Thoracic aorta (tissue), 2 donors: ENCODE results near the gene WDR18. TPM values are rescaled to one million over a fixed set of nuclear protein-coding genes. Genes with fewer than 3 reads are reported as not detected.

Experiments used
- ATAC-seq: fragments of 150-250 bp; one replicate; pipeline ENCODE4 v1.8.0; 2017; ENCODE audit warnings: low read depth; ENCODE audit not compliant: insufficient number of reproducible peaks, low FRiP score
- DNase-seq: peaks from one replicate; pipeline ENCODE4 v3.0.0-alpha.2; 2020; ENCODE audit warnings: low spot score
- H3K27ac ChIP-seq, 2 donors: fragments of 200-600 bp; sonication (generic); 1 replicate in 1 of 2; 2 replicates in 1 of 2; pipeline ENCODE4 v1.5.1; 2016; ENCODE audit warnings: mild to moderate bottlenecking in 2 of 2, moderate library complexity in 2 of 2
- H3K27me3 ChIP-seq: fragments of 200-600 bp; sonication (generic); replicated peaks from 2 replicates; pipeline ENCODE4 v1.6.0; 2016; ENCODE audit warnings: mild to moderate bottlenecking; ENCODE audit not compliant: insufficient read depth
- H3K36me3 ChIP-seq: fragments of 200-600 bp; sonication (generic); one replicate; pipeline ENCODE4 v1.5.1; 2016
- H3K4me1 ChIP-seq, 2 donors: fragments of 200-600 bp; sonication (generic); 1 replicate in 1 of 2; 2 replicates in 1 of 2; pipeline versions ENCODE4 v1.5.1 to v1.6.0; 2016; ENCODE audit warnings: low read depth in 2 of 2, mild to moderate bottlenecking in 1 of 2; ENCODE audit not compliant: control insufficient read depth in 1 of 2
- H3K4me3 ChIP-seq: fragments of 200-600 bp; sonication (generic); 2 replicates; pipeline ENCODE4 v1.5.1; 2016; ENCODE audit warnings: mild to moderate bottlenecking
- H3K9me3 ChIP-seq: fragments of 200-600 bp; sonication (generic); 2 replicates; pipeline ENCODE4 v1.5.1; 2016
- CTCF ChIP-seq: fragments of 200-600 bp; sonication (generic); IDR thresholded peaks from one replicate; pipeline ENCODE4 v1.5.1; 2019; ENCODE audit warnings: antibody characterized with exemption
- total RNA-seq, 2 donors: library from RNA; depleted of rRNA; stranded (reverse); fragments of >200 nt; gene quantifications; one replicate each; pipeline versions ENCODE4 v1.1.0 to v1.2.3, GENCODE V29; 2016

The WDR18 gene
- total RNA-seq, 2 donors from 2014 or later: 6.8 to 27.6 TPM

GRCh38 chr19:1009981-1010538, 25.9 kb downstream of the WDR18 start:
- Histone ChIP-seq H3K27ac (no peak overlapping the region), H3K9me3 (no peaks in the 10 kb centered on the region)

GRCh38 chr19:1010586-1011510, 26.7 kb downstream of the WDR18 start:
- no peak for DNase-seq
- H3K27ac ChIP-seq: no peak overlapping the region
- H3K36me3 ChIP-seq: peaks cover 45% of the 10 kb centered on the region

More at GRCh38 chr19:1009981-1010538, 25.9 kb downstream of the WDR18 start:
- Histone ChIP-seq H3K36me3 (peaks cover 45% of the 10 kb centered on the region), H3K27me3 (no peaks in the 10 kb centered on the region), H3K4me1 (no peaks in the 10 kb centered on the region), H3K4me3 (no peak overlapping the region)
- ATAC-seq: no peak
- DNase-seq: no peak
- no peak for TF ChIP-seq CTCF

GRCh38 chr19:1011831-1012333, 27.7 kb downstream of the WDR18 start:
- H3K27me3 ChIP-seq: no peaks in the 10 kb centered on the region
- no peaks in the 10 kb centered on the region for H3K9me3 ChIP-seq
- H3K27ac ChIP-seq: no peak overlapping the region
- TF ChIP-seq CTCF: no peak
- no peak for DNase-seq
- peaks cover 45% of the 10 kb centered on the region for H3K36me3 ChIP-seq
- H3K4me1 ChIP-seq: peaks cover 12 to 15% of the 10 kb centered on the region in 2 donors
- no peak for ATAC-seq
- H3K4me3 ChIP-seq: no peak overlapping the region

More at GRCh38 chr19:1010586-1011510, 26.7 kb downstream of the WDR18 start:
- peaks cover 2 to 4% of the 10 kb centered on the region in 2 donors for H3K4me1 ChIP-seq
- H3K27me3 ChIP-seq: no peaks in the 10 kb centered on the region
- TF ChIP-seq CTCF: no peak
- H3K9me3 ChIP-seq: no peaks in the 10 kb centered on the region
- no peak overlapping the region for H3K4me3 ChIP-seq
- no peak for ATAC-seq

GRCh38 chr19:1012334-1012733, 28.2 kb downstream of the WDR18 start:
- DNase-seq (no peak), ATAC-seq (no peak)
- no peak overlapping the region for H3K4me3 ChIP-seq
- H3K27me3 ChIP-seq: no peaks in the 10 kb centered on the region
- no peak overlapping the region for H3K27ac ChIP-seq
- H3K36me3 ChIP-seq: peaks cover 45% of the 10 kb centered on the region
- TF ChIP-seq CTCF: no peak
- H3K4me1 ChIP-seq: peaks cover 17 to 19% of the 10 kb centered on the region in 2 donors
- no peaks in the 10 kb centered on the region for H3K9me3 ChIP-seq

- peaks cover 45% of the 10 kb centered on the region for H3K36me3 ChIP-seq
- TF ChIP-seq CTCF: no peak
These were observed 29.1 kb downstream of the WDR18 start for GRCh38 chr19:1013218-1013617.

More at GRCh38 chr19:1013218-1013617, 29.1 kb downstream of the WDR18 start:
- peaks cover 26 to 28% of the 10 kb centered on the region in 2 donors for H3K4me1 ChIP-seq
- ATAC-seq (no peak), DNase-seq (no peak)
- no peak overlapping the region for H3K4me3 ChIP-seq
- no peaks in the 10 kb centered on the region for H3K27me3 ChIP-seq
- H3K27ac ChIP-seq: no peak overlapping the region
- no peaks in the 10 kb centered on the region for H3K9me3 ChIP-seq
